ENCODE measurements around the gene SMAD4. TPM values are rescaled to one million over a fixed set of nuclear protein-coding genes. Genes with fewer than 3 reads are reported as not detected.

Gene SMAD4
- total RNA-seq, 1 experiment from 2014 or later = 61.3 TPM

- Histone ChIP-seq H3K27ac (ENCODE audit: low read length) (no peak overlapping the region), H3K4me3 (ENCODE audit: low read depth in 2 of 2, low read length in 2 of 2) (no peak overlapping the region), H3K9me3 (ENCODE audit: control insufficient read depth, insufficient read depth, low read depth, low read length) (no peaks in the 10 kb centered on the region; the same call in 1 of the 2 replicates), H3K4me1 (ENCODE audit: control insufficient read depth, insufficient read depth, low read length) (no peaks in the 10 kb centered on the region), H3K36me3 (ENCODE audit: control insufficient read depth, insufficient read depth, low read length) (peaks cover 12% of the 10 kb centered on the region), H3K27me3 (ENCODE audit: control insufficient read depth, insufficient read depth, low read length) (no peaks in the 10 kb centered on the region)
- ATAC-seq (no peak), DNase-seq (ENCODE audit: low read depth, low spot score) (no peak)
- POLR2A ChIA-PET = no interaction called here
- CTCF ChIA-PET = no interaction called here
- in situ Hi-C loops (cut with HindIII; ENCODE audit: low pct_unique_long_range_greater_than_20kb, low sequenced_read_pairs) = no loop called here
- no peak for TF ChIP-seq REST (IDR thresholded peaks at IDR 0.05; ENCODE audit: insufficient read depth in 1 of 2, low read depth in 2 of 2, low read length in 1 of 2)
- no peak for TF ChIP-seq SIN3A (IDR thresholded peaks at IDR 0.05; ENCODE audit: borderline replicate concordance, insufficient read depth, low read depth, low read length)
- no peak for TF ChIP-seq POLR2AphosphoS5 (IDR thresholded peaks at IDR 0.05; ENCODE audit: low read depth, low read length)
- TF ChIP-seq, protein P1, sequence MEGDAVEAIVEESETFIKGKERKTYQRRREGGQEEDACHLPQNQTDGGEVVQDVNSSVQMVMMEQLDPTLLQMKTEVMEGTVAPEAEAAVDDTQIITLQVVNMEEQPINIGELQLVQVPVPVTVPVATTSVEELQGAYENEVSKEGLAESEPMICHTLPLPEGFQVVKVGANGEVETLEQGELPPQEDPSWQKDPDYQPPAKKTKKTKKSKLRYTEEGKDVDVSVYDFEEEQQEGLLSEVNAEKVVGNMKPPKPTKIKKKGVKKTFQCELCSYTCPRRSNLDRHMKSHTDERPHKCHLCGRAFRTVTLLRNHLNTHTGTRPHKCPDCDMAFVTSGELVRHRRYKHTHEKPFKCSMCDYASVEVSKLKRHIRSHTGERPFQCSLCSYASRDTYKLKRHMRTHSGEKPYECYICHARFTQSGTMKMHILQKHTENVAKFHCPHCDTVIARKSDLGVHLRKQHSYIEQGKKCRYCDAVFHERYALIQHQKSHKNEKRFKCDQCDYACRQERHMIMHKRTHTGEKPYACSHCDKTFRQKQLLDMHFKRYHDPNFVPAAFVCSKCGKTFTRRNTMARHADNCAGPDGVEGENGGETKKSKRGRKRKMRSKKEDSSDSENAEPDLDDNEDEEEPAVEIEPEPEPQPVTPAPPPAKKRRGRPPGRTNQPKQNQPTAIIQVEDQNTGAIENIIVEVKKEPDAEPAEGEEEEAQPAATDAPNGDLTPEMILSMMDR (IDR thresholded peaks at IDR 0.05) = no peak
- TF ChIP-seq TCF7L2 (IDR thresholded peaks at IDR 0.05; ENCODE audit: low read depth, low read length) = no peak
- intact Hi-C loops (cut with micrococcal nuclease; ENCODE audit: unreplicated experiment) = no loop called here
- BruUV-seq (replicated peaks) = no TSS peak
Measured at GRCh38 chr18:51083398-51083797, 53.4 kb downstream of the SMAD4 start.

DNA sequence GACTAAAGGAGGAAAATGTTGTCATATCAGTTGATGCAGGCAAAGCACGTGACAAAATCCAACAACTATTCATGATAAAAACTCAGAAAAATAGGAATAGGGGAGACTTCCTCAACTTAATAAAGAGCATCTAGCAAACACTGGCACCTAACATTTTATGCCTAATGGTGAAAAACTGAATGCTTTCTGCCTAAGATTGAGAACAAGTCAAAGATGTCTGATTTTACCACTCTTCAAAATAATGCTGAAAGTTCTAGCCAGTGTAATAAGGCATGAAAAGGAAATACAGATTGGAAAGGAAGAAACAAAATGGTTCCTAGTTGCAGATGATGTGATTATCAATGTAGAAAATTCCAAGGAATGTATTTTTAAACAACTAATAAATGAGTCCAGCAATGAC is 58.4 kb downstream of the SMAD4 start:
- Histone ChIP-seq H3K4me3 (ENCODE audit: low read depth in 2 of 2, low read length in 2 of 2) (no peak overlapping the region), H3K36me3 (ENCODE audit: control insufficient read depth, insufficient read depth, low read length) (no peaks in the 10 kb centered on the region), H3K27ac (ENCODE audit: low read length) (no peak overlapping the region), H3K4me1 (ENCODE audit: control insufficient read depth, insufficient read depth, low read length) (no peaks in the 10 kb centered on the region), H3K9me3 (ENCODE audit: control insufficient read depth, insufficient read depth, low read depth, low read length) (no peaks in the 10 kb centered on the region; the same call in 1 of the 2 replicates), H3K27me3 (ENCODE audit: control insufficient read depth, insufficient read depth, low read length) (no peaks in the 10 kb centered on the region)
- in situ Hi-C loops (cut with HindIII; ENCODE audit: low pct_unique_long_range_greater_than_20kb, low sequenced_read_pairs) (no loop called here), intact Hi-C loops (cut with micrococcal nuclease; ENCODE audit: unreplicated experiment) (no loop called here)
- ATAC-seq = no peak
- BruUV-seq (replicated peaks) = no TSS peak
- TF ChIP-seq, protein P1 (IDR thresholded peaks at IDR 0.05) = no peak
- TF ChIP-seq TCF7L2 (IDR thresholded peaks at IDR 0.05; ENCODE audit: low read depth, low read length) (no peak), SIN3A (IDR thresholded peaks at IDR 0.05; ENCODE audit: borderline replicate concordance, insufficient read depth, low read depth, low read length) (no peak), REST (IDR thresholded peaks at IDR 0.05; ENCODE audit: insufficient read depth in 1 of 2, low read depth in 2 of 2, low read length in 1 of 2) (no peak), POLR2AphosphoS5 (IDR thresholded peaks at IDR 0.05; ENCODE audit: low read depth, low read length) (no peak)
- DNase-seq (ENCODE audit: low read depth, low spot score) = no peak
- CTCF ChIA-PET = no interaction called here
- POLR2A ChIA-PET = no interaction called here
